ENCODE results near the gene ESYT2. TPM values are rescaled to one million over a fixed set of nuclear protein-coding genes. Genes with fewer than 3 reads are reported as not detected.
A peak's percentile ranks its signal among the peaks of the same experiment; 100 is the strongest.

ESYT2 gene
- total RNA-seq, 1 experiment from 2014 or later: 68.2 TPM

- TF ChIP-seq REST (IDR thresholded peaks at IDR 0.05; ENCODE audit: low read depth) (no peak), SRF (IDR thresholded peaks at IDR 0.05; ENCODE audit: low read depth) (no peak), FOSL1 (IDR thresholded peaks at IDR 0.05; ENCODE audit: low read depth) (no peak), CTCF (IDR thresholded peaks at IDR 0.05 in 2 of 3, conservative IDR thresholded peaks at IDR 0.05 in 1 of 3; ENCODE audit: borderline replicate concordance in 1 of 3, insufficient read depth in 1 of 3, low read depth in 2 of 3, low read length in 2 of 3) (no peak), EZH2phosphoT487 (IDR thresholded peaks at IDR 0.05; ENCODE audit: borderline replicate concordance) (no peak), EGR1 (IDR thresholded peaks at IDR 0.05; ENCODE audit: low read depth) (no peak)
Observed at GRCh38 chr7:158784270-158784669, 45.0 kb downstream of the ESYT2 start (continued).

GRCh38 chr7:158783595-158783994 lies 45.7 kb downstream of the ESYT2 start:
- peaks cover 15% of the 10 kb centered on the region; the same call in 1 of the 2 replicates for H3K79me2 ChIP-seq (ENCODE audit: insufficient read depth, low read length)
- no peaks in the 10 kb centered on the region for H4K20me1 ChIP-seq (ENCODE audit: insufficient read depth)
- H2AFZ ChIP-seq (ENCODE audit: low read depth, low read length, poor library complexity, severe bottlenecking): no peak overlapping the region
- intact Hi-C loops (cut with micrococcal nuclease): loop anchor here (1.0 kb wide), 1 partner anchor 194 kb away; no protein-coding TSS in a partner anchor
- ChIA-PET CTCF (interaction anchor here (1.1 kb wide), 1 partner anchor 193 kb away, joined by 4 read pairs; no protein-coding TSS in a partner anchor), POLR2A (no interaction called here), RAD21 (ENCODE audit: low non-redundant PET in 1 of 2, low total read pairs in 2 of 2, uncharacterized antibody in 2 of 2, unreplicated experiment in 2 of 2) (no interaction called here)
- peaks cover 7 to 28% of the 10 kb centered on the region in 2 experiments for H3K4me1 ChIP-seq (ENCODE audit: control insufficient read depth in 1 of 2, insufficient read depth in 2 of 2, low read length in 2 of 2)
- ATAC-seq: 0 out of 2 replicates have a peak, but pooled peaks have one; percentile 22
- no TSS peak for BruUV-seq (replicated peaks)
- H3K9ac ChIP-seq (ENCODE audit: low read length): no peak overlapping the region
- no peak for DNase-seq (ENCODE audit: low read depth, low spot score)
- H3K9me3 ChIP-seq (ENCODE audit: control insufficient read depth in 1 of 2, insufficient read depth in 1 of 2, low read depth in 1 of 2, low read length in 2 of 2): no peaks in the 10 kb centered on the region
- H3K36me3 ChIP-seq (ENCODE audit: control insufficient read depth in 1 of 2, insufficient read depth in 2 of 2, low read length in 2 of 2): peaks cover 2 to 40% of the 10 kb centered on the region in 2 experiments; a peak in 2 of 4 replicates
- H3K4me2 ChIP-seq (ENCODE audit: low read length): no peak overlapping the region
- H3K4me3 ChIP-seq (replicated peaks in 1 of 2; ENCODE audit: low read depth in 1 of 2, low read length in 2 of 2): no peak overlapping the region
- no peaks in the 10 kb centered on the region for H3K9me2 ChIP-seq (ENCODE audit: insufficient read depth)
- H3K27me3 ChIP-seq (ENCODE audit: insufficient read depth, low read length): no peaks in the 10 kb centered on the region
- TF ChIP-seq ELF1 (IDR thresholded peaks at IDR 0.05; ENCODE audit: borderline replicate concordance, low read depth): no peak
- no peak for TF ChIP-seq POLR2A (IDR thresholded peaks at IDR 0.05; ENCODE audit: borderline replicate concordance, extremely low read depth, insufficient read depth, insufficient read length)
- no peak for TF ChIP-seq JUND (IDR thresholded peaks at IDR 0.05)
- TF ChIP-seq SP1 (IDR thresholded peaks at IDR 0.05; ENCODE audit: low read depth): no peak
- no peak for TF ChIP-seq SRF (IDR thresholded peaks at IDR 0.05; ENCODE audit: low read depth)
- TF ChIP-seq ZBTB33 (IDR thresholded peaks at IDR 0.05; ENCODE audit: extremely low read depth, insufficient replicate concordance, low read length): no peak
- no peak for TF ChIP-seq EGR1 (IDR thresholded peaks at IDR 0.05; ENCODE audit: low read depth)
- no peak for TF ChIP-seq FOSL1 (IDR thresholded peaks at IDR 0.05; ENCODE audit: low read depth)
- TF ChIP-seq YY1 (IDR thresholded peaks at IDR 0.05; ENCODE audit: extremely low read depth, insufficient replicate concordance, low read depth, low read length): no peak
- TF ChIP-seq POLR2AphosphoS5 (IDR thresholded peaks at IDR 0.05; ENCODE audit: low read depth, low read length): no peak
- TF ChIP-seq RAD21 (IDR thresholded peaks at IDR 0.05; ENCODE audit: low read depth): no peak
- no peak for TF ChIP-seq TCF7L2 (IDR thresholded peaks at IDR 0.05; ENCODE audit: borderline replicate concordance, extremely low read depth, insufficient read depth, insufficient read length)
- TF ChIP-seq ZFX (IDR thresholded peaks at IDR 0.05): no peak
- TF ChIP-seq EZH2 (IDR thresholded peaks at IDR 0.05): no peak
- no peak for TF ChIP-seq ATF3 (IDR thresholded peaks at IDR 0.05)
- TF ChIP-seq SIN3A (IDR thresholded peaks at IDR 0.05; ENCODE audit: low read depth): no peak
- peak overlapping the region; percentile 21; the same call in 1 of the 2 replicates for H3K27ac ChIP-seq (ENCODE audit: low read depth, low read length)

Data from HCT116 (cell line).